Neural cell (in vitro differentiated cells): Measurements from ENCODE around the gene RTP1. TPM values are rescaled to one million over a fixed set of nuclear protein-coding genes. Genes with fewer than 3 reads are reported as not detected.

Source experiments
- H2AFZ ChIP-seq: fragments of 200-600, 300-800 bp; sonication (generic), shearing (Covaris generic); 2 replicates; pipeline ENCODE4 v1.6.0; 2014; ENCODE audit warnings: low read depth, mild to moderate bottlenecking, antibody characterized with exemption, low read length, moderate library complexity
- H3F3A ChIP-seq: fragments of 200-600 bp; shearing (Covaris generic); 2 replicates; pipeline ENCODE4 v1.6.1; 2016; ENCODE audit warnings: mild to moderate bottlenecking, moderate library complexity, mixed read lengths, antibody characterized with exemption, low read length; ENCODE audit not compliant: insufficient read depth, poor library complexity, severe bottlenecking
- H3K27ac ChIP-seq: fragments of 200-600, 300-800 bp; sonication (generic), shearing (Covaris generic); 2 replicates; pipeline ENCODE4 v1.5.1; 2014; ENCODE audit warnings: mild to moderate bottlenecking, low read length, moderate library complexity
- H3K27me3 ChIP-seq: fragments of 300-800, 200-600 bp; sonication (generic), shearing (Covaris generic); 2 replicates; pipeline ENCODE4 v1.6.0; 2014; ENCODE audit warnings: mild to moderate bottlenecking, low read depth, low read length, moderate library complexity; ENCODE audit not compliant: insufficient read depth
- H3K36me3 ChIP-seq: fragments of 300-800, 200-600 bp; sonication (generic), shearing (Covaris generic); 2 replicates; pipeline ENCODE4 v1.5.1; 2014; ENCODE audit warnings: mild to moderate bottlenecking, antibody characterized with exemption, low read length, moderate library complexity; ENCODE audit not compliant: insufficient read depth
- H3K4me2 ChIP-seq: fragments of 300-800, 200-600 bp; sonication (generic), shearing (Covaris generic); 2 replicates; pipeline ENCODE4 v1.6.0; 2014; ENCODE audit warnings: mild to moderate bottlenecking, low read length
- H3K4me3 ChIP-seq: fragments of 300-800, 200-600 bp; sonication (generic), shearing (Covaris generic); 2 replicates; pipeline ENCODE4 v1.5.1; 2014; ENCODE audit warnings: mild to moderate bottlenecking, low read length, moderate library complexity
- H3K79me2 ChIP-seq: fragments of 200-600 bp; shearing (Covaris generic); replicated peaks from 2 replicates; pipeline ENCODE4 v1.6.0; 2014; ENCODE audit warnings: mild to moderate bottlenecking, low read length, moderate library complexity; ENCODE audit not compliant: insufficient read depth
- H3K9ac ChIP-seq: fragments of 300-800, 200-600 bp; sonication (generic), shearing (Covaris generic); 2 replicates; pipeline ENCODE4 v1.6.1; 2016; ENCODE audit warnings: mild to moderate bottlenecking, low read length, mixed read lengths
- H3K9me2 ChIP-seq: fragments of 200-600 bp; shearing (Covaris generic); 2 replicates; pipeline ENCODE4 v1.6.1; 2016; ENCODE audit warnings: mild to moderate bottlenecking, low read length, mixed read lengths; ENCODE audit not compliant: insufficient read depth
- H3K9me3 ChIP-seq: fragments of 200-600, 300-800 bp; sonication (generic), shearing (Covaris generic); 2 replicates; pipeline ENCODE4 v1.6.1; 2016; ENCODE audit warnings: mild to moderate bottlenecking, mixed run types, low read length, moderate library complexity, mixed read lengths
- H4K20me1 ChIP-seq: fragments of 200-600 bp; shearing (Covaris generic); 2 replicates; pipeline ENCODE4 v1.6.1; 2016; ENCODE audit warnings: mild to moderate bottlenecking, mixed run types; ENCODE audit not compliant: insufficient read depth
- EP300 ChIP-seq: fragments of 450-650 bp; conservative IDR thresholded peaks from 2 replicates; pipeline ENCODE4 v1.6.1; 2014; ENCODE audit warnings: antibody characterized with exemption, mild to moderate bottlenecking, moderate library complexity; ENCODE audit not compliant: poor library complexity, severe bottlenecking
- POLR2AphosphoS5 ChIP-seq: IDR thresholded peaks from 2 replicates; pipeline ENCODE4 v1.6.1; 2012
- RAD21 ChIP-seq: fragments of 450-650 bp; conservative IDR thresholded peaks from 2 replicates; pipeline ENCODE4 v1.6.1; 2014; ENCODE audit warnings: antibody characterized with exemption, mild to moderate bottlenecking, moderate library complexity
- SMC3 ChIP-seq: fragments of 450-650 bp; conservative IDR thresholded peaks from 2 replicates; pipeline ENCODE4 v1.6.1; 2014; ENCODE audit warnings: antibody characterized with exemption, mild to moderate bottlenecking, moderate library complexity; ENCODE audit not compliant: poor library complexity
- TAF1 ChIP-seq: IDR thresholded peaks from 2 replicates; pipeline ENCODE4 v1.6.1; 2012; ENCODE audit warnings: low read depth
- polyA plus RNA-seq: library from polyadenylated mRNA; depleted of rRNA; stranded (reverse); fragments of >200 nt; gene quantifications from 2 replicates; pipeline ENCODE4 v1.2.3, GENCODE V29; 2014
- TF ChIP-seq, protein P1 (sequence below): IDR thresholded peaks from 2 replicates; pipeline ENCODE4 v1.6.1; 2012; ENCODE audit warnings: borderline replicate concordance
- TF ChIP-seq, protein P2 (sequence below): fragments of 450-650 bp; IDR thresholded peaks from 2 replicates; pipeline ENCODE4 v1.5.1; 2014; ENCODE audit warnings: antibody characterized with exemption, mild to moderate bottlenecking, moderate library complexity; ENCODE audit not compliant: poor library complexity, severe bottlenecking

The RTP1 gene
- polyA plus RNA-seq, 1 donor from 2014 or later, result 2.0 TPM

DNA sequence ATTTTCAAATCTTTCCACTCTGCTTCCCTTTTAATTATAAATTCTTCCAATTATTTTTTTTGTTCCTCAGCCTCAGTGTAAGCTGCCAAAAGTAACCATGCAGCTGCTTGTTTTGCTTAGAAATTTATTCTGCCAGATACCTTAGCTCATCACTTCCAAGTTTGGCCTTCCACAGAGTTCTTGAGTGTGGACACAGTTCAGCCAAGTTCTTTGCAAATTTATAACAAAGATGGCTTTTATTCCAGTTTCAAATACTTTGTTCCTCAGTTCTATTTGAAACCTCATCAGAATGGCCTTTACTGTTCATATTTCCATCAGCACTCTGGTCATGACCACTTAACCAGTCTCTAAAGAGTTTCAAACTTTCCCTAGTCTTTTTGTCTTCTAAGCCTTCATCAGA, 10.3 kb downstream of the RTP1 start:
- H3K9me2 ChIP-seq, result no peaks in the 10 kb centered on the region
- H3K27ac ChIP-seq, result no peak overlapping the region
- no peaks in the 10 kb centered on the region for H3K9me3 ChIP-seq

DNA sequence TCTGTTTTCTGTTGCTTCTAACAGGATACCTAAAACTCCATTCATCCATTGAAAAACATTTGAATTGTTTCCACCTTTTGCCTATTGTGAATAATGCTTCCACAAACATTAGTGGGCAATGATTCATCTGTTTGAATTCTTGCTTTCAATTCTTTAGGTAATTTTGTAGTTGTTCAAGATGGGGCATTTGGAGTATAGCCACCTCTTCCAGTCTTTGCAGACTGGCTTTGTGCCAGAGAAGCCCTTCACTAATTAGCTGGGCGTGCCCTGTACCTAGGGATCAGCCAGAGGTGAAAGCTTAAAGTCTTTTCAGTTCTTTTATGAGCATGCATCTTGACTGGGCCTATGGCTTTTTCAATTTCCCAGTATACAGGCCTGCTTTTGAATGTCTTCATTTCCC, 10.9 kb downstream of the RTP1 start:
- H3K36me3 ChIP-seq, result no peaks in the 10 kb centered on the region
- no peak overlapping the region for H3K4me2 ChIP-seq
- no peak overlapping the region for H3K27ac ChIP-seq

More for the DNA sequence above, 10.3 kb downstream of the RTP1 start:
- Histone ChIP-seq H3K9ac (no peak overlapping the region), H3F3A (no peaks in the 10 kb centered on the region), H3K79me2 (no peaks in the 10 kb centered on the region), H3K27me3 (no peaks in the 10 kb centered on the region), H3K36me3 (no peaks in the 10 kb centered on the region), H3K4me3 (no peak overlapping the region), H4K20me1 (no peaks in the 10 kb centered on the region), H2AFZ (no peak overlapping the region), H3K4me2 (no peak overlapping the region)
- TF ChIP-seq RAD21 (no peak), TAF1 (no peak), EP300 (no peak)
- TF ChIP-seq, protein P1, sequence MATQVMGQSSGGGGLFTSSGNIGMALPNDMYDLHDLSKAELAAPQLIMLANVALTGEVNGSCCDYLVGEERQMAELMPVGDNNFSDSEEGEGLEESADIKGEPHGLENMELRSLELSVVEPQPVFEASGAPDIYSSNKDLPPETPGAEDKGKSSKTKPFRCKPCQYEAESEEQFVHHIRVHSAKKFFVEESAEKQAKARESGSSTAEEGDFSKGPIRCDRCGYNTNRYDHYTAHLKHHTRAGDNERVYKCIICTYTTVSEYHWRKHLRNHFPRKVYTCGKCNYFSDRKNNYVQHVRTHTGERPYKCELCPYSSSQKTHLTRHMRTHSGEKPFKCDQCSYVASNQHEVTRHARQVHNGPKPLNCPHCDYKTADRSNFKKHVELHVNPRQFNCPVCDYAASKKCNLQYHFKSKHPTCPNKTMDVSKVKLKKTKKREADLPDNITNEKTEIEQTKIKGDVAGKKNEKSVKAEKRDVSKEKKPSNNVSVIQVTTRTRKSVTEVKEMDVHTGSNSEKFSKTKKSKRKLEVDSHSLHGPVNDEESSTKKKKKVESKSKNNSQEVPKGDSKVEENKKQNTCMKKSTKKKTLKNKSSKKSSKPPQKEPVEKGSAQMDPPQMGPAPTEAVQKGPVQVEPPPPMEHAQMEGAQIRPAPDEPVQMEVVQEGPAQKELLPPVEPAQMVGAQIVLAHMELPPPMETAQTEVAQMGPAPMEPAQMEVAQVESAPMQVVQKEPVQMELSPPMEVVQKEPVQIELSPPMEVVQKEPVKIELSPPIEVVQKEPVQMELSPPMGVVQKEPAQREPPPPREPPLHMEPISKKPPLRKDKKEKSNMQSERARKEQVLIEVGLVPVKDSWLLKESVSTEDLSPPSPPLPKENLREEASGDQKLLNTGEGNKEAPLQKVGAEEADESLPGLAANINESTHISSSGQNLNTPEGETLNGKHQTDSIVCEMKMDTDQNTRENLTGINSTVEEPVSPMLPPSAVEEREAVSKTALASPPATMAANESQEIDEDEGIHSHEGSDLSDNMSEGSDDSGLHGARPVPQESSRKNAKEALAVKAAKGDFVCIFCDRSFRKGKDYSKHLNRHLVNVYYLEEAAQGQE, result no peak
- TF ChIP-seq, protein P2, sequence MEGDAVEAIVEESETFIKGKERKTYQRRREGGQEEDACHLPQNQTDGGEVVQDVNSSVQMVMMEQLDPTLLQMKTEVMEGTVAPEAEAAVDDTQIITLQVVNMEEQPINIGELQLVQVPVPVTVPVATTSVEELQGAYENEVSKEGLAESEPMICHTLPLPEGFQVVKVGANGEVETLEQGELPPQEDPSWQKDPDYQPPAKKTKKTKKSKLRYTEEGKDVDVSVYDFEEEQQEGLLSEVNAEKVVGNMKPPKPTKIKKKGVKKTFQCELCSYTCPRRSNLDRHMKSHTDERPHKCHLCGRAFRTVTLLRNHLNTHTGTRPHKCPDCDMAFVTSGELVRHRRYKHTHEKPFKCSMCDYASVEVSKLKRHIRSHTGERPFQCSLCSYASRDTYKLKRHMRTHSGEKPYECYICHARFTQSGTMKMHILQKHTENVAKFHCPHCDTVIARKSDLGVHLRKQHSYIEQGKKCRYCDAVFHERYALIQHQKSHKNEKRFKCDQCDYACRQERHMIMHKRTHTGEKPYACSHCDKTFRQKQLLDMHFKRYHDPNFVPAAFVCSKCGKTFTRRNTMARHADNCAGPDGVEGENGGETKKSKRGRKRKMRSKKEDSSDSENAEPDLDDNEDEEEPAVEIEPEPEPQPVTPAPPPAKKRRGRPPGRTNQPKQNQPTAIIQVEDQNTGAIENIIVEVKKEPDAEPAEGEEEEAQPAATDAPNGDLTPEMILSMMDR, result no peak

More for the DNA sequence above, 10.9 kb downstream of the RTP1 start:
- Histone ChIP-seq H2AFZ (no peak overlapping the region), H3F3A (no peaks in the 10 kb centered on the region), H3K9ac (no peak overlapping the region), H3K27me3 (no peaks in the 10 kb centered on the region), H3K9me2 (no peaks in the 10 kb centered on the region), H3K4me3 (no peak overlapping the region), H3K79me2 (no peaks in the 10 kb centered on the region), H4K20me1 (no peaks in the 10 kb centered on the region), H3K9me3 (no peaks in the 10 kb centered on the region)
- TF ChIP-seq RAD21 (no peak), SMC3 (no peak), TAF1 (no peak), POLR2AphosphoS5 (no peak), EP300 (no peak)
- TF ChIP-seq, protein P1, result no peak
- TF ChIP-seq, protein P2, result no peak
